GM12872 (cell line): ENCODE results near the gene ZNF683.

Experiments used
- TF ChIP-seq, protein P1 (sequence below): IDR thresholded peaks from 3 replicates; pipeline ENCODE4 v1.5.1; 2011; ENCODE audit warnings: low read depth, mild to moderate bottlenecking, low read length, moderate library complexity; ENCODE audit not compliant: insufficient read depth

Gene ZNF683

DNA sequence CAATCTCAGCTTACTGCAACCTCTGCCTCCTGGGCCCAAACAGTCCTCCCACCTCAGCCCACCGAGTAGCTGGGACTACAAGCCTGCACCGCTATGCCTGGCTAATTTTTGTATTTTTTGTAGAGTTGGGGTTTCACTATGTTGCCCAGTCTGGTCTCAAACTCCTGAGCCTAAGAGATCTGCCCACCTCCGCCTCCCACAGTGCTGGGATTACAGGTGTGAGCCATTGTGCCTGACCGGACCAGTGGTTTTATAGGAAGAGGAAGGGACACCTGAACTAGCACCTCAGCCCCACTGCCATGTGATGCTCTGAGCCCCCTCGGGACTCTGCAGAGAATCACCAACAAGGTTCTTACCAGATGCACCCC lies 22.7 kb downstream of the ZNF683 start:
- TF ChIP-seq, protein P1, sequence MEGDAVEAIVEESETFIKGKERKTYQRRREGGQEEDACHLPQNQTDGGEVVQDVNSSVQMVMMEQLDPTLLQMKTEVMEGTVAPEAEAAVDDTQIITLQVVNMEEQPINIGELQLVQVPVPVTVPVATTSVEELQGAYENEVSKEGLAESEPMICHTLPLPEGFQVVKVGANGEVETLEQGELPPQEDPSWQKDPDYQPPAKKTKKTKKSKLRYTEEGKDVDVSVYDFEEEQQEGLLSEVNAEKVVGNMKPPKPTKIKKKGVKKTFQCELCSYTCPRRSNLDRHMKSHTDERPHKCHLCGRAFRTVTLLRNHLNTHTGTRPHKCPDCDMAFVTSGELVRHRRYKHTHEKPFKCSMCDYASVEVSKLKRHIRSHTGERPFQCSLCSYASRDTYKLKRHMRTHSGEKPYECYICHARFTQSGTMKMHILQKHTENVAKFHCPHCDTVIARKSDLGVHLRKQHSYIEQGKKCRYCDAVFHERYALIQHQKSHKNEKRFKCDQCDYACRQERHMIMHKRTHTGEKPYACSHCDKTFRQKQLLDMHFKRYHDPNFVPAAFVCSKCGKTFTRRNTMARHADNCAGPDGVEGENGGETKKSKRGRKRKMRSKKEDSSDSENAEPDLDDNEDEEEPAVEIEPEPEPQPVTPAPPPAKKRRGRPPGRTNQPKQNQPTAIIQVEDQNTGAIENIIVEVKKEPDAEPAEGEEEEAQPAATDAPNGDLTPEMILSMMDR = no peak

GRCh38 chr1:26349188-26349876 lies 23.2 kb downstream of the ZNF683 start:
- TF ChIP-seq, protein P1 = no peak

DNA sequence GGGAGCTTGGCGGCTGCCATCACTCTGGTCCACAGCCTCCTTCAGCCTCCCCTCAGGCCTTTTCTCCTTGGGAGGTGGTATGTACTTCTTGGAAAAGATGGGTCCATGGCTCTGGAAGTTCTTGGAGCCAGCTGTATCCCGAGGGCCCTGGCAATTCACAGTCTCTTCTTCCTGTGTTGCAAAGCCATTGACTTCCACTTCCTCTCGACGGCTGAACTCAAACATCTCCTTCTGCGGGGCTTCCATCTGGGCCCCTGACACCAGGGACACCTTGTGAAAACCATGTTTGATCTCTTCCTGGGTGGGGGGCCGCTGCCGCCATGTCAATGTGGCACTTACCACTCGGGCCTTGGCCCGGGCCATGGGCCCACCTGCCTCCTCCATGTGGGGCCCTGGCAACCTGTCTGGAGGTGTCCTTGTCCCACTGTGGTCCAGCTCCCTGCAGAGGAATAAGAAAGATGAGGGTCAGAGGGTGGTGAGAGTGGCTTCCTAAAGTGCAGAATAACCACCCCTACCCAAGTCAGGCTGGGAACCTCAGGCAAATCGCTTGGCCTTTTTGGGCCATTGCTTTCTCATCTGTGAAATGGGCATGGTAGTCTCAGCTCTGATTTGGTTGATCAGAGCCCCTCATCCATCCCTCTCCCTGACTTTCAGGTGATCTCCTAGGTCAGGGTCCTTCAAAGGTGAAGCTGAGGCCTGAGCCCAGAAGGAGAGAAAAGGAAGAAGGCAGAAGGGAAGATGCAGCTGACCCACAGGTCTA lies 26.1 kb downstream of the ZNF683 start:
- TF ChIP-seq, protein P1 = no peak

- TF ChIP-seq, protein P1 = no peak
Observed at GRCh38 chr1:26345718-26346117, 26.8 kb downstream of the ZNF683 start.

- TF ChIP-seq, protein P1 = no peak
Observed at GRCh38 chr1:26344147-26344920, 28.2 kb downstream of the ZNF683 start.

DNA sequence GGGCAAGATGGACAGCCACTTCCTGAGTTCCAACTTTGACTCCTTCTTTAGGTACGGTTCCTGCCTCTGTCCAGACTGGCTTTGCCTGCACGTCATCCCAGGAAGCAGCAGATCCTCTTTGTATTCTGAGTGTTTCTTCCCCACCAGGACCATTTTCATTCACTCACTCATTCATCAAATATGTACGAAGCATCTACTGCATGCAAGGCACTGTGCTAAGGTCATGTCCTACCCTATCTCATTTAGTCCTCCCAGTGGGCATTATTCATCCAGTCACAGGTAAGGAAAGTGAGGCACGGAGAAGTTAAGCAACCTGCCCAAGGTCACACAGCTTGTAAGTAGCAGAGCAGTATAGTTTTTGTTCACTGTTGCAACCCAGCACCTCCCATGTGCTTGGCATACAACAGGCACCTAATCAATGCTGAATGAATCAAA lies 32.5 kb downstream of the ZNF683 start:
- TF ChIP-seq, protein P1 = no peak

- TF ChIP-seq, protein P1 = no peak
Observed at GRCh38 chr1:26338670-26339069, 33.9 kb downstream of the ZNF683 start.
